Stimulated activated CD4-positive, alpha-beta T cell treated with anti-CD3 and anti-CD28 coated beads, Interleukin-1b, Interleukin-23, amount 100 ng/mL, for 48 hours (primary cell): Measurements from ENCODE around the gene HOXA5.

Experiments used
- DNase-seq: peaks from one replicate; pipeline ENCODE4 v3.0.0-alpha.2; 2020

Gene HOXA5

GRCh38 chr7:27091941-27092818 lies 51.3 kb downstream of the HOXA5 start:
- no peak for DNase-seq

GRCh38 chr7:27091105-27091504 lies 52.4 kb downstream of the HOXA5 start:
- DNase-seq = no peak
